Lung (tissue), 12 donors: Measurements from ENCODE around the gene ARHGAP22. TPM values are rescaled to one million over a fixed set of nuclear protein-coding genes. Genes with fewer than 3 reads are reported as not detected.

Experiments
- ATAC-seq: fragments of 200-7000 bp; cut with Tn5 transposase; one replicate; pipeline ENCODE4 v1.9.1; 2020; ENCODE audit warnings: moderate number of reproducible peaks; ENCODE audit not compliant: insufficient read depth, low FRiP score
- DNase-seq, 3 donors: peaks; one replicate each; pipeline ENCODE4 v3.0.0-alpha.2; 2013 to 2017
- H3K27ac ChIP-seq, 2 donors: one replicate each; pipeline ENCODE4 v1.5.1; 2013; ENCODE audit warnings: mild to moderate bottlenecking in 2 of 2, moderate library complexity in 2 of 2, control low read depth in 1 of 2, inconsistent platforms in 1 of 2, low read depth in 1 of 2, low read length in 1 of 2
- H3K27me3 ChIP-seq, 3 donors: one replicate each; pipeline ENCODE4 v1.5.1; 2013; ENCODE audit warnings: low read length in 2 of 3; ENCODE audit not compliant: control insufficient read depth in 3 of 3, insufficient read depth in 3 of 3
- H3K36me3 ChIP-seq, 4 donors: one replicate each; pipeline ENCODE4 v1.5.1; 2013; ENCODE audit warnings: low read length in 4 of 4, mild to moderate bottlenecking in 1 of 4, moderate library complexity in 1 of 4; ENCODE audit not compliant: control insufficient read depth in 4 of 4, insufficient read depth in 4 of 4
- H3K4me1 ChIP-seq, 5 donors: one replicate each; pipeline ENCODE4 v1.5.1; 2013; ENCODE audit warnings: low read length in 5 of 5, mild to moderate bottlenecking in 2 of 5, moderate library complexity in 1 of 5; ENCODE audit not compliant: control insufficient read depth in 5 of 5, insufficient read depth in 5 of 5
- H3K4me3 ChIP-seq: one replicate; pipeline ENCODE4 v1.5.1; 2013; ENCODE audit warnings: mild to moderate bottlenecking, control low read depth, moderate library complexity
- H3K9ac ChIP-seq, 2 donors: one replicate each; pipeline ENCODE4 v1.5.1; 2013; ENCODE audit warnings: low read length in 2 of 2, control low read depth in 1 of 2; ENCODE audit not compliant: insufficient read depth in 1 of 2
- H3K9me3 ChIP-seq, 4 donors: one replicate each; pipeline ENCODE4 v1.5.1; 2013; ENCODE audit warnings: low read length in 3 of 4, mild to moderate bottlenecking in 1 of 4, moderate library complexity in 1 of 4; ENCODE audit not compliant: control insufficient read depth in 4 of 4, insufficient read depth in 3 of 4
- WGBS, 2 donors: extraction: QIAGEN DNeasy Blood & Tissue Kit; methylation state at CpG; one replicate each; pipeline ENCODE4 v1.1.7; 2013; 5-methylcytosine and 5-hydroxymethylcytosine counted together
- polyA plus RNA-seq, 2 donors: library from polyadenylated mRNA; stranded (reverse); fragments of 200-250 nt; gene quantifications; one replicate each; pipeline ENCODE4 v1.2.1, GENCODE V29; 2013
- total RNA-seq, 2 donors: library from RNA; depleted of rRNA in 1 of 2; stranded (reverse); fragments of >200 nt in 1 of 2; gene quantifications; one replicate each; pipeline ENCODE4 v1.2.1, GENCODE V29; 2014 to 2021
- TF ChIP-seq, protein P1 (sequence below): IDR thresholded peaks from 2 replicates; pipeline ENCODE4 v1.5.1; 2012; ENCODE audit warnings: mild to moderate bottlenecking; ENCODE audit errors: control extremely low read depth, extremely low read depth
- donor health status: control.
- donor health status: control.
- donor health status: Bipolar disorder and iron deficiency.
- donor health status: healthy.
- donor health status: DM: yes; HTN: yes; CAD: no.

Gene ARHGAP22
- total and polyA plus RNA-seq, 4 donors: 3.2 to 6.9 (median 4.1) TPM

DNA sequence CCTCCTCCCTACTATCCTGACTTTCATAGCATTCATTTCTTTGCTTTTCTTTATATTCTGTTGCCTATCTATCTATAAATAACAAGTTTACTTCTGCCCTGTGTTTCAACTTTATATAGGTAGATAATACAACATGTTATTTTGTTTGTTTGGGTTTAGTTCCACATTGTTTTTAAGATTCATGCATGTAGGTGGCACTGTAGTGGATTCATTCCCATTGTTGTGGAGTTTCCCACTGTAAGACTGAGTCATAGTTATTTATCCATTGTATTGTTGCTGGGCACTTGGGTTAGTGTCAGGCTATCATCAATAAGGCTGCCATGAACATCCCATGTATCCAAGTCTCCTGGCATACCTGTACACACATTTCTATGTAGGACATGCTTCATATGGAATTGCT is 127.7 kb downstream of the ARHGAP22 start:
- TF ChIP-seq, protein P1, sequence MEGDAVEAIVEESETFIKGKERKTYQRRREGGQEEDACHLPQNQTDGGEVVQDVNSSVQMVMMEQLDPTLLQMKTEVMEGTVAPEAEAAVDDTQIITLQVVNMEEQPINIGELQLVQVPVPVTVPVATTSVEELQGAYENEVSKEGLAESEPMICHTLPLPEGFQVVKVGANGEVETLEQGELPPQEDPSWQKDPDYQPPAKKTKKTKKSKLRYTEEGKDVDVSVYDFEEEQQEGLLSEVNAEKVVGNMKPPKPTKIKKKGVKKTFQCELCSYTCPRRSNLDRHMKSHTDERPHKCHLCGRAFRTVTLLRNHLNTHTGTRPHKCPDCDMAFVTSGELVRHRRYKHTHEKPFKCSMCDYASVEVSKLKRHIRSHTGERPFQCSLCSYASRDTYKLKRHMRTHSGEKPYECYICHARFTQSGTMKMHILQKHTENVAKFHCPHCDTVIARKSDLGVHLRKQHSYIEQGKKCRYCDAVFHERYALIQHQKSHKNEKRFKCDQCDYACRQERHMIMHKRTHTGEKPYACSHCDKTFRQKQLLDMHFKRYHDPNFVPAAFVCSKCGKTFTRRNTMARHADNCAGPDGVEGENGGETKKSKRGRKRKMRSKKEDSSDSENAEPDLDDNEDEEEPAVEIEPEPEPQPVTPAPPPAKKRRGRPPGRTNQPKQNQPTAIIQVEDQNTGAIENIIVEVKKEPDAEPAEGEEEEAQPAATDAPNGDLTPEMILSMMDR: no peak
- H3K27ac ChIP-seq: no peak overlapping the region
- no peaks in the 10 kb centered on the region for H3K36me3 ChIP-seq
- H3K9ac ChIP-seq: no peak overlapping the region
- no peaks in the 10 kb centered on the region for H3K9me3 ChIP-seq
- H3K4me1 ChIP-seq: no peaks in the 10 kb centered on the region
- ATAC-seq (no peak), DNase-seq (no peak)
- H3K27me3 ChIP-seq: no peaks in the 10 kb centered on the region
- no peak overlapping the region for H3K4me3 ChIP-seq

DNA sequence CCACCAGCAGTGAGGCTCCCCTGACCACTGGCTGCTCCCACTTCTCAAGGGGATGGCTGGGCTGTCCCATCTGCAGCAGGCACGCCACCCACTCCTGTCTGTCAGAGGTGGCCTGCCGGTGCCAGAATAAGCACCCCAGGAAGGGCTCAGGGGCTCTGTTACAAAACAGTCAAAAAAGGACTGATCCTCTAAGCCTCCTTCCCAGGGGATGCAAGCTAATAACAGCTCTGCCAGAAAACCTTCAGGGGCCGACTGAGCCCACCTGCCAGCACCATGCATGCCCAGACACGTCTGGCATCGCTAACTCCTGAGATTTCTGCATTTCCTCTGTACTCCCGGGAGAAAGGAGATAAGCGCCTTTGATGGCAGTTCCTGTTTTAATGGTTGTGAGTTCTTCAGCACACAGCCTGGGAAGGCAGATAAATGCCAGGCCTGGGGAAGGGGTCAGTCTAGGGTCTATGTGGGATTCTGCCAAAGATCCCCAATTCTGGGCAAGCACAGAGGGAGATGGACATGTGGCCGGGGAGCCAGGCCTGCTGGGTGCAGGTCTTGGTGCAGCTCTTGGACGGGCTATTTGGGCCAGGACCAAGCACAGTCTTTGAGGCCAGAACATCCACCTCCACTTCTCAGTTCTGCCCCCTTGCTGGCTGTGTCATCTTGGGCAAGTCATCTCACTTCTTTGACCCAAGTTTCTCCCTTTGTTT is 128.4 kb downstream of the ARHGAP22 start:
- no peak overlapping the region for H3K27ac ChIP-seq
- ATAC-seq (no peak), DNase-seq (no peak)
- H3K9me3 ChIP-seq: no peaks in the 10 kb centered on the region
- TF ChIP-seq, protein P1: no peak
- no peak overlapping the region for H3K9ac ChIP-seq
- H3K36me3 ChIP-seq: no peaks in the 10 kb centered on the region
- no peak overlapping the region for H3K4me3 ChIP-seq
- 49 to 59% methylated on average over 9 of the region's 9 CpGs for WGBS, 2 donors
- H3K4me1 ChIP-seq: no peaks in the 10 kb centered on the region
- H3K27me3 ChIP-seq: no peaks in the 10 kb centered on the region

DNA sequence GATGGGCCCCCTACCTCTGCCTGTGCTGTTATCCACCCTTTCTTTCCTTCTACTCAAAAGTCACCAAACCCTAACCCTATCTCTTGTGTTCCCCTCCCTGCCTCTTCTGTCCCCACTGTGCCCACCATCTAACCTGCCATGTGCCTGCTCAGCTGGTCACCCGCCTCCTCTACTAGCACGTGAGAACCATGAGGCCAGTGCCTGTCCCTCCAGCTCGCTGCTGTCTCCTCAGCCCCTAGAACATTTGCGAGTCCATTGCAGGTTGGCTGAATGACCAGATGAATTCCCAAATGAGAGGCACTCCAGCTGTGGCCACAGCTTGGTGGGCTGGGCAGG is 129.0 kb downstream of the ARHGAP22 start:
- 90 to 94% methylated on average over 4 of the region's 4 CpGs for WGBS, 2 donors
- Histone ChIP-seq H3K4me1 (no peaks in the 10 kb centered on the region), H3K27me3 (no peaks in the 10 kb centered on the region), H3K36me3 (no peaks in the 10 kb centered on the region), H3K9me3 (no peaks in the 10 kb centered on the region), H3K9ac (no peak overlapping the region), H3K4me3 (no peak overlapping the region), H3K27ac (no peak overlapping the region)
- ATAC-seq: no peak
- TF ChIP-seq, protein P1: no peak
- no peak for DNase-seq
